HG03520 (cell line): ENCODE data around the gene NTN3.
A peak's percentile ranks its signal among the peaks of the same experiment; 100 is the strongest.
"Not testable (repeated sequence)": the region's sequence is repeated elsewhere in the genome, so short reads cannot be mapped to it uniquely, and the experiment has no call there.

Experiments
- ATAC-seq: cut with Tn5 transposase; IDR thresholded peaks from one replicate; pipeline ENCODE4 v1.9.1; 2021; ENCODE audit warnings: mild to moderate bottlenecking, moderate library complexity; ENCODE audit not compliant: unreplicated experiment

NTN3 gene

DNA sequence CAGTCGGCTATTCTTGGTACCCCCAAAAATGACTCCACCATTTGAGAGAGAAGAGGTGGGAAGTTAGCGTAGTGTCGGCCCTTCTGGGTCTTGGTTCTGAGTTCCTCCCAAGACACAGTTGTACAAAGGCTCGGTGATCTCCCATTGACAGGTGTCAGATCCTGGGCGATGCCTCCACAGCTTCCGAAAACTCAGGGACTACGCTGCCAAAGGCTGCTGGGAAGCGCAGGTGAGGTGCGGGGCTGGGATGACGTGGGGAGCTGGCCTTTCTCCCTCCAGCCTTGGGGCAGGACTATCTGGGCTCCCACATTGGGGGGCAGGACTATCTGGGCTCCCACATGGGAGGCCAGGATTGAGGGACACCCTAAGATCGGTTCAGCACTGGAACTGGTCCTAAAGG, 31.5 kb upstream of the NTN3 start:
- no peak for ATAC-seq

DNA sequence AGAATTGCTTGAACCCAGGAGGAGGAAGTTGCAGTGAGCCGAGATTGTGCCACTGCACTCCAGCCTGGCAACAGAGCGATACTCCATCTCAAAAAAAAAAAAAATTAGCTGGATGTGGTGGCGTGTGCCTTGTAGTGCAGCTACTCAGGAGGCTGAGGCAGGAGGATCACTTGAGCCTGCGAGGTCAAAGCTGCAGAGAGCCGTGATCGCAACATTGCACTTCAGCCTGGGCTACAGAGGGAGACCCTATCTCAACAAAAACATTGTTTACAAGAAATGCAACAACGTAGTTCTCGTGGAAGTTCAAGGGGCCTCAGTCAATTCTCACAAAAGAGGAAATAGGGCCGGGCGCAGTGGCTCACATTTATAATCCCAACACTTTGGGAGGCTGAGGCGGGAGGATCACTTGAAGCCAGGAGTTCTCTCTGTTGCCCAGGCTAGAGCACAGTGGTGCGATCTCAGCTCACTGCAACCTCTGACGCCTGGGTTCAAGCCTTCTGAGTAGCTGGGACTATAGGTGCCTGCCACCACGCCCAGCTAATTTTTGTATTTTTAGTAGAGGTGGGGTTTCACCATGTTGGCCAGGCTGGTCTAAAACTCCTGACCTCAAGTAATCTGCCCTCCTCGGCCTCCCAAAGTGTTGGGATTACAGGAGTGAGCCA, 29.8 kb upstream of the NTN3 start:
- not testable (repeated sequence) for ATAC-seq

DNA sequence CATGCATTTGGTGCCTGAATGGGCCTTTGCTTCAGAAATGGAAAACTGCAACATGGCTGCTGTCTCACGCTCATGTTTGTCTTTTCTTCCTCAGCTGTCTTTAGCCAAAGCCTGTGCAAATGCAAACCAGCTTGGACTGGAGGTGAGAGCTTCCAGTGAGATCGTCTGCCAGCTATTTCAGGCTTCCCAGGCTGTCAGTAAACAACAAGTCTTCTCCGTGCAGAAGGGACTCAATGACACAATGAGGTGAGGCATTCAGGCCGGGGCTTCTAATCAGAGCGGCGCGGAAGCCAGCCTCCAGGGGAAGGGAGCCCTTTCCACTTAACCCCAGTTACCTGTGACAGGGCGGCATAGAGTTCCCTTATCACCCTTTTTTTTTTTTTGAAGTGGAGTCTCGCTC, 27.5 kb upstream of the NTN3 start:
- no peak for ATAC-seq

DNA sequence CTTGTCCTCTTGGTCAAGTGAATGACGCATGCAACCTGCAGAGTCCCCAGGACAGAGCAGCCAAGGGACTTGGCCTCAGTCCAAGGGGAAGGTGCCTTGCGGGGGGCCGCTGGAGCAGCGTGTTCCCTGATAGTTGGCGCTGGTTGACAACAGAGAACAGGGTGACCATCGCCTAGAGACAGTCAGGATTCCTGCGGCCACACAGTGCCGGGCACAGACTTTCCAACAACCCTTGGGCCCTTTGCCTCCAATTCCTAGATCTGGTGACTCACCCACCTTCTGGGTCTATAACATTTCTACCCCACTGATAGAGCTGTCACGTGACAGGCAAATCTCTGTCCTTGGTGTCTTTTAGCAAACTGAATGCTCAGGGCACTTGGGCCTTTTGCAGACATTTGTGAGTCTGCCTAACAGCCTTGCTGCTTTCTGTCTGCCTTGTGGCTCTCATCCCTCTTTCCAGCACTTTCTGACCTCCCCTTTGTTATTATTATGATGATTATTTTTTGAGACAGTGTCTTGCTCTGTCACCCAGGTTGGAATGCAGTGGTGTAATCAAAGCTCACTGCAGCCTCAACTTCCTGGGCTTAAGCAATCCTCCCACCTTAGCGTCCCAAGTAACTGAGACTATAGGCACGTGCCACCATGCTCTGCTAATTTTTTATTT, 23.0 kb upstream of the NTN3 start:
- no peak for ATAC-seq

DNA sequence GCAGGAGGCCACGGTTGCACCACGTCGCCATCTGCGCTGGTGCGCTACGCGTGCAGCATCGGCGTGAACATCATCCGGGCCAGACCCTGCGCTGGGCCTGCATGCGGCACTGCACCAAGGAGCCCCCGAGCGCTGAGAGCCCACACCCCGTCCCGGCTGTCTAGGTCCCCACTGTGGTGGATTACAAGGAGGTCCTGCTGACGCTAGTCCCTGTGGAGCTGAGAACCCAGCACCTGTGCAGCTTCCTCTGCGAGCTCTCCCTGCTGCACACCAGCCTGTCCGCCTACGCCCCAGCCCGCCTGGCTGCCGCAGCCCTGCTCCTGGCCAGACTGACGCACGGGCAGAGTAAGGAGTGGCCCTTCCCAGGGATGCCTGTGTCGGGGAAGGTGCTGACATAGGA, 22.0 kb upstream of the NTN3 start:
- ATAC-seq = no peak

DNA sequence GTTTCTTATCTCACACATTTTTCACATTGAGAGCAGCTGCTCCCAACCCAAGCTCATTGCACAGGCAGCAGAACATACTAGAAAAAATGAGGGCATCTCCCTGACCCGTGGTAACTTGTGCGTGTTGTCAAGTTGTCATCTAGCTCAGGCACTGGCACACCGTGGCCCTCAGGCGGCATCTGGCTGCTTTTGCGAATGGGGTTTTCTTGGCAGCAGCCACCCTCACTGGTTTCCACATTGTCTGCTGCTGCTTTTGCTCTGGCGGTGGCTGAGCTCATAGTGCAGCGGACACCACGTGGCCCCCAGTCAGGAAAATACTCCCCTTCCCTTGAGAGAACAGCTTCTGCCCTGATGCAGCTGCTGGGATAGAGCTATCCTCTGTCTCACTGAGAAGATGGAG, 20.6 kb upstream of the NTN3 start:
- no peak for ATAC-seq

DNA sequence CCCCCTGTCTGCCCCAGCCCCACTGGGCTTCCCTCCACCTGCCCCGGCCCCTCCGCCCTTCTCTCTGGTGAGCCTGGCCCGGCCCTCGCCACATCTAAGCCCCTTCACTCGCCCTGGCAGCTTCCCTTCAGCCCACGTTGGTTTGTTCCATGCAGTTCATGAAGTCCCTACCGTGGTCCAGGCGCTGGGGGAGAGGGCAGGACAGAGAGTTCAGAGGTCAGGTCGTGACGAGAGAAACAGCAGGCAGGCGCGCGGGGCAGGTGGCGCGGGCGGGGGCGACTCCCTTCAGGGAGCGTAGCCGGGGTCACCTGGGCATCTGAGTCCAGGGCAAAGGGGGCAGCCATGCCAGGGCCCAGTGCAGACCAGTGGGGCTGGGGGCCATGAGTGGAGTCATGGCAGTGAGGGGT, 20.1 kb upstream of the NTN3 start:
- ATAC-seq = no peak

DNA sequence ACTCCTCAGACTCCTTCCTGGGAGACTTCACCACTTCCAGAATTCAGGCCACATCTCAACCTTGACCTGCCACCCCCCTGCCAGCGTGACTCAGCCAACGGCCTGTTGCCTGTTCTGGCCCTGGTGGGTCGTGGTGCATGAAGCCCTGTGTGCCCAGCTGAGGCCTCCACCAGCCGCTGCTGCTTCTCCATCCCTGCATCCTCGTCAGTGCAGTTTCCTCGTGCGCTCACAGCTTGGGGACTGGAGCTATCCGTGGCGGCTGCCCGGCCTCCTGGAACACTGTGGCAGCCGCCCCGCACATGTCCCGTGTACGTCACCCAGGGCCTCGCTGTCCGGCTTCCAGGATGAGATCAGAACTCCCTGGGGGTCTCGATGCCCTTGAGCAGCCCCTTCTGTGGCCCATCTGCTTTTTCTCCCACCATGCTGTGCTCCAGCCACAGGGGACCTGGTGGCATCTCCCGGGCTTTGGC, 19.2 kb upstream of the NTN3 start:
- no peak for ATAC-seq

DNA sequence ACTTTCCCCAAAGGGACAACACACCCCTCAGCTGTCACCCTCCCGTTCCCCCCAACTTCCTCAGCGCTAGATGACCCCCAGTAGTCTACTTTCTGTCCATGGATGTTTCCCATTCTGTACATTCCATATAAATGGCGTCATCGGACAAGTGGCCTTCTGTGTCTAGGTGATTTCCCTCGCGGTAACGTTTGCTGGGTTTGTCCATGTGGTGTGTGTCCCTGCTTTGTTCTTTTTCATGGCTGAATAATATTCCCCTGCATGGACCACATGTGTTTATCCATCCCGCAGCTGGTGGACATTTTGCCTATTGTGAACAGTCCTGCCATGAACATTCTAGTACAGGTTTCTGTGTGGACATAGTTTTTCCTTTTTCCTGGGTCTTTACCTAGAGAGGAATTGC, 18.4 kb upstream of the NTN3 start:
- ATAC-seq = no peak

DNA sequence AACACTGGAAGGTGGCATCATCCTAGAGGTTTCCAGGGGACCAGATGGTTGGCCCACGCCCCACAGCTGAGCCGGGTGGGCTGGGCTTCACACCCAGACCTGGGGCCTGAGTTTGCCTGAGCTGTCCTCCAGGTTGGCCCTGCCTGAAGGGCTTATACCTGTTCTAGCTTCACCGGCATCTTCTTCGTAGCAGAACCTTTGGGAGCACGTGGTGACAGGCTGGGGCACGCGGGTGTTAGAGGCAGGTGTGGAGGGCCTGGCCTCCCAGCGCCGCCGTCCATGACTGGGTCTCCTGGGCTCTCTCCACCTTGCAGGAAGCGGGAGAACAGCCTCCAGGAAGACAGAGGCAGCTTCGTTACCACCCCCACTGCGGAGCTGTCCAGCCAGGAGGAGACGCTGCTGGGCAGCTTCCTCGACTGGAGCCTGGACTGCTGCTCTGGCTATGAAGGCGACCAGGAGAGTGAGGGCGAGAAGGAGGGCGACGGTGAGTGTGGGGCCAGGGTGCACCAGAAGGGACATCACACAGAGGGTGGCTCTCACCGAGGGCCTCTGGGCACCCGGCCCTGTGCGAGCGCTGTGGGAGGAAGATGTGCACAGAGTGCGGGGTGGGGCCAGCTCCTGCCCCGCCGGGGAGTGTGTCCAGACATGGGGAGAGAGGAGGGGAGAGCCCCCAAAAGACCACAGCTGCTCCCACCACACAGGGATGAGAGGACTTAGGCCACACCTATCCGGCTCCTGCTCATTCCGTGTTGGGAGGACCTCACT, 15.8 kb upstream of the NTN3 start:
- ATAC-seq = no peak

DNA sequence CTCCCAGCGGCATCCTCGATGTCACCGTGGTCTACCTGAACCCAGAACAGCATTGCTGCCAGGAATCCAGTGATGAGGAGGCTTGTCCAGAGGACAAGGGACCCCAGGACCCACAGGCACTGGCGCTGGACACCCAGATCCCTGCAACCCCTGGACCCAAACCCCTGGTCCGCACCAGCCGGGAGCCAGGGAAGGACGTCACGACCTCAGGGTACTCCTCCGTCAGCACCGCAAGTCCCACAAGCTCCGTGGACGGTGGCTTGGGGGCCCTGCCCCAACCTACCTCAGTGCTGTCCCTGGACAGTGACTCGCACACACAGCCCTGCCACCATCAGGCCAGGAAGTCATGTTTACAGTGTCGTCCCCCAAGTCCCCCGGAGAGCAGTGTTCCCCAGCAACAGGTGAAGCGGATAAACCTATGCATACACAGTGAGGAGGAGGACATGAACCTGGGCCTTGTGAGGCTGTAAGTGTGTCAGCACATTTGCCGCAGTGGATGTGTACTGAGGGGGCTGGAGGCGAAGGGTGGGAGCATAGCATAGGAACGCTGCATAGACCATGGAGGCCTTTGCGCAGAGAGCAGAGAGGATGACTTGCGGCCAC, 14.4 kb upstream of the NTN3 start:
- no peak for ATAC-seq

DNA sequence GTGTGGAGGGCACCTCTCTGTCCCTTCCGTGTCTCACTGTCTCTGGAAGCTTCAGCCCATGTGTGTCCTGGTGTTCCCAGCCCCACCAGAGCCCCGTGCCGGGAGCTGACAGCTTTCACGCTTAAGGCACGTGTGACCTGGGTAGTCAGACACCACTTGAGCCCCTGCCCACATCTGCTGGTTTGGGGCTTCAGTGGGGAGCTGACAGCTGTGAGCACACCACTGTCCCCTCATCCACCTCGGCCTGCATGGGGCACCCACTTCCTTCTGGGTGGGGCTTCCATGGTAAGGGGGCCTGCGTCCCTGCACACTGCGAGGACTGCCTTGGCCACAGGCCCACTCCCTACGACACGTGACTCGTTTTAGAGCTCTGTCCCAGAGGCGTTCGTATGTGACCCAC, 13.8 kb upstream of the NTN3 start:
- ATAC-seq = no peak

DNA sequence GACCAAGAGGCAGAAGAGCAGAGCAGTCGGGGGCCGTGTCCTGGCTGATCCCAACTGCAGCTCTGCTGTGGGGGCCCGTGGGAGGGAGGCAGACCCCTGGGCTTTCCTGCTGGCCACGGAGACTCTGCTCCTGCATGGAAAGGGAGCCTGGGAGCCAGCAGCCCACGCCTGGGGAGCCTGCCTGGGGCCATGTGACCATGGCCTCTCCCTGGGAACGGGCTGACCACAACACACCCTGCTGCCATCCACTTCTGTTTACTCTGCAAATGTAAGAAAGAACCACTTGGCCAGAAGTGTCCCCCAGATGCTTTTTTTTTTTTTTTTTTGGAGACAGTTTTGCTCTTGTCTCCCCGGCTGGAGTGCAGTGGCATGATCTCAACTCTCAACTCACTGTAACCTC, 13.2 kb upstream of the NTN3 start:
- ATAC-seq = no peak

DNA sequence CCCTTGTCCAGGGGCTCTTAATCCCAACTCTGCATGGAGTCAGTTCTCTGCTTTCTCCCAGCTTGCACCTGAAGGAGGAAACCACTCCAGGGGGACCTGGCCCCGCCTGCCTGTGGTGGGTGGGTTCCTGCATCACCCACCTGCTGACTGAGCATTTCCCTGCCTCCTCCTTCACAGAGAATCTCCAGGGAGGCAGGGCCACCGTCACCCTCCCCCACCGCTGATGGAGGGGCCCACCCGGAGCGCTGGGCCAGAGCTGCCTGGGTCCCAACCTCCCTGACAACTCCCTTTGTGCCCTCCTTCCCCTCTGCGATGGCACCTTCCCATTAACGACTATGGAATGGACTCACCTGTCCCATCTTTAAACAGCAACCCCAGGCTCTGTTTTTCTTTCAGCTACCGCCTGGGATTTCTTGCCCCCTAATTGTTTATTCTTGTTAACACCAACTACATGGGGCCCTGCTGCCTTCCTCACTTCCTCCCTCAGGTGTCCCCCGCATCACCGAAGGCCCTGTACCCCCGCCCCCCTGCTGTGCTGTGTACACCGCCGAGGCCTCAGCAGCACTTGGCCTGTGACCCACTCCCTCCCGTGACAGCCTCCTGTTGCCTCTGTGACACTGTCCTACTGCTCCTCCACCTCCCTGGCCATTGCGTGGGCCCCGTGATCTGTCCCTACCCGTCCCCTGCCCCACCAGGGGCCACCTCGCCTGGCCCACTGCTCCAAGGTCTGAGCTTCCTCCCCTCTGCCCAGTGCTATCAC, 12.0 kb upstream of the NTN3 start:
- ATAC-seq = no peak

DNA sequence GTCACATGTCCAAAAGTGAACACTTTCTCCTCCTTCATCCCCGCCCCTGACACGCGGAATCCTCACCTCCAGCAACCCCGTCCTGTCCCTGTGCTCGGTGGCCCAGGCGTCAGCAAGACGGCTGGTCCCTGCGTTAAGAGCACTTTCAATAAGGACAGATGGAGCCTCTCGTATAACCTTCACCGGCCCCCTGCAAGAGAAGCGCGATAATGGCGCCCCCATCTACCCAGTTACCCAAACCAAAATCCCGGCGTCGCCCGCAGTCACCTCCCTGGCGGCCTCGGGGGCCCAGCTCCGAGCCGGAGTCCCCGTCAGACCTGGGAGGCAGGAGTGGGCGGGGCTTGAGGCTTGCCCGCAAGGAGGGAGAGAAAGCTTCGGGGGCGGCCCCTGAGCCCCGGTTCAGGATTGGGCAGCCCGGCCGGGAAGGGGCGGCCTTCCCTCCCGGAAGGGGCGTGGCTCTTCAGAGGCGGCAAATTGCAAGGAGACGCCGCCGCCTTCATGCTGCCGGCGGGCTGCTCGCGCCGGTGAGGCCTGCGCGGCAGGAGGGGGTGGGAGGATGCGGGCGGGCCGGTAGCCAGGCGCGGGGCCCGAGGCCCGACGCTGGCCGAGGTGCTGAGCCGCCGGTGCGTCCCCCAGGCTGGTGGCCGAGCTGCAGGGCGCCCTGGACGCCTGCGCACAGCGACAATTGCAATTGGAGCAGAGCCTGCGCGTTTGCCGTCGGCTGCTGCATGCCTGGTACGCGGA, 11.3 kb upstream of the NTN3 start, which contains the start of gene TEDC2:
Gene TEDC2, plus strand, starts transcription at position 463 of the 744 bp plus-strand sequence. Its CDS starts 36 bp downstream, at position 499.
- ATAC-seq = peak; percentile 82

DNA sequence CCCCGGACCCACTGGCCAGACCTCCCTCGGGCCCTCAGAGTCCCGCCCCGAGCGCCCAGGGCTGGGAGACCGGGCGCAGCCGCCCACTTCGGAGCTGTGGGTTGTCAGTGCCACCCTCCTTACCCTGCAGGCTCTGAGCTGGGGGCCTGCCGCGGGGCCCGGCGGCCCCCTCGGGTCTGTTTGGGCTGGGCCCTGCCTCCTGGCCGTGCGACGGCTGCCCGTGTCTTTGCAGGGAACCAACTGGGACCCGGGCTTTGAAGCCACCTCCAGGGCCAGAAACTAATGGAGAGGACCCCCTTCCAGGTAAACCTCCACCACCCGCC, 10.7 kb upstream of the NTN3 start:
- ATAC-seq = no peak

DNA sequence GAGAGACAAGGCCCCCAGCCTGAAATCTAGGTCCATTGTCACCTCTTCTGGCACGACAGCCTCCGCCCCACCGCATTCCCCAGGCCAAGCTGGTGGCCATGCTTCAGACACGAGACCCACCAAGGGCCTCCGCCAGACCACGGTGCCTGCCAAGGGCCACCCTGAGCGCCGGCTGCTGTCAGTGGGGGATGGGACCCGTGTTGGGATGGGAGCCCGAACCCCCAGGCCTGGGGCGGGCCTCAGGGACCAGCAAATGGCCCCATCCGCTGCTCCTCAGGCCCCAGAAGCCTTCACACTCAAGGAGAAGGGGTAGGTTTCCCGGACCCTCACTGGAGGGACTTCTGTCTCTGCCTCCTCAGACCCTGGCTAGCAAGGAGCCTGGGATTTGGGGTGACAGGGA, 10.2 kb upstream of the NTN3 start:
- ATAC-seq = no peak

DNA sequence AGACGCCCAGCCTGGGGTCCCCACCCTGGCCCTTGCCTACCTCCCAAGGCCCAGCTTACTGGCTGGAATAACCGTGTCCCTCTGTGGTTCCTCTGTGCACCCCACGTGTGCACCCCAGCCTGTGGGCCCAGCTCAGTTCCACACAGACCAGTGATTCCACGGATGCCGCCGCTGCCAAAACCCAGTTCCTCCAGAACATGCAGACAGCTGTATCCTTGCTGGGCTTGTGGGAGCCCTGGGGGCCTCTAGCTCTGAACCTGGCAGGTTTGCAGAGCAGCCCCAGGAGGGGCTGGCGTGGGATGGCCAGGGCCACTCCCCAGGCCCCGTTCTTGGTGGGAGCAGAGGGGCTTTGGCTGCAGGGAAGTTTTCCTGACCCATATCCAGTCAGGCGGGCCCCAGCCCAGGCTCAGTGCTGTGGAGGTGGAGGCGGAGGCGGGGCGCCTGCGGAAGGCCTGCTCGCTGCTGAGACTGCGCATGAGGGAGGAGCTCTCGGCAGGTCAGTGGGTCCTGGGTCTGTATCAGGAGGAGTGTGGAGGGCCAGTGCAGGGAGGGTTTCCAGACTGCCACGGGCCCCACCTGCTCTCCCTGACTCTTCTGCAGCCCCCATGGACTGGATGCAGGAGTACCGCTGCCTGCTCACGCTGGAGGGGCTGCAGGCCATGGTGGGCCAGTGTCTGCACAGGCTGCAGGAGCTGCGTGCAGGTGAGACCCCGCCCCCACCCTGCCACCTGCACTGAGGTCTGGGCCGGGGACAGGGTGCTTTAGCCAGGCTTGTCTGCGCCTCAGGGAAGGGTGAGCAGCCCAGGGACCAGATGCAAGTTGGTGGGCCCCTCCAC, 8.8 kb upstream of the NTN3 start:
- ATAC-seq = no peak

DNA sequence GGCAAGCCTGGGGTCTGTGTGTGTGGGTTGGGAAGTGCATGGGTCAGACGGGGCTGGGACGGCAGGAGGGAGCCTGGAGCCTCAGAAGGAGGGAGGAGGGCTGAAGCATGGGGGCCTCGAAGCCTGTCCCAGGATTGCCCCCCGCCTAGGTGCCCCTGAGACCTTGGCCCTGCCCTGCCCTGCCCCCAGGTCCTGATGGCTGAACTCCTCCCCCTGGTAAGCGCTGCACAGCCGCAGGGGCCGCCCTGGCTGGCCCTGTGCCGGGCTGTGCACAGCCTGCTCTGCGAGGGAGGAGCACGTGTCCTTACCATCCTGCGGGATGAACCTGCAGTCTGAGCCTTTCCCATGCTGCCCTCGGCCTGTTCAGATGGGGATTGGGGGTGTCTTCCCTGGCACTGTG, 6.8 kb upstream of the NTN3 start:
- ATAC-seq = no peak
